ENCODE results near the gene KBTBD6.
A peak's percentile ranks its signal among the peaks of the same experiment; 100 is the strongest.
"Not testable (repeated sequence)": the region's sequence is repeated elsewhere in the genome, so short reads cannot be mapped to it uniquely, and the experiment has no call there.

Gene KBTBD6

DNA sequence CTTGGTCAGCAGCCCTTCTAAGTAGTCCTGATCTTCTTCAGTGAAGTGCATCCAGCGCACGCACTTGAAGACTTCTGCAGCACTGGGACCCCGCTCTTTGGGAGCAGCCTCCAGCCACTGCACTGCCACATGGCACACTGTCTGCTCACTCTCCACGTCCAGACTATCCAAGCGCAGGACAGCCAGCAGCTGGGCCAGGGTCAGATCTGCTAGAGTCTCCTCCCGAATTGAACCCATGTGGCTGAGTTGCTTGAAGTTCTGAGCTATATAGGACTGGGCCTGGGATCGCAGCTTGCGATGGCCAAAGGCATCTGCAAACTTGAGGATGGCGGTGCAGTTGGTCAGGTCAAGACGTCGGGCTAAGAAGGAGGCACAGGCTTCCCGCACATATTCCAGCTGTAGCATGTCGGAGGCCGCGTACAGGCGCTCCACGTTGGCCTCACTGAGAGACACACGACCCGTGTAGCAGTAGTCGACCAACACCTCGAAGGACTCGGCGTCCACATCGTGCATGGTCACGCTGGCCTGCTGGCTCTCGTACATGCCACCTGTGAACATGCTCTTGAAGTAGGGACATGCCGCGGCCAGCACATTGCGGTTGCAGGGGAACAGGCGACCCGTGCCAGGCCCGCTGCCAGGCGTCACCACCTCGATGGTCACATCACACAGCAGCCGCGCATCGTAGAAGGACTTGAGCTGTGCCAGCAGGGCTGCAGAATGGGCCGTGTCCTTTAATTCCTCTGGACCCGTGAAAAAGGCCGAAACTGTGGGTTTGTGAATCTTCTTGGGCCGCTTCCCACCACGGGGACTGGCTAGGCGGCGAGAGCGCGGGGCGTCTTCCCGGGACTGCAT, 716 bp downstream of the KBTBD6 start:
- peak; percentile 1 to 4 for ATAC-seq

- ATAC-seq, result not testable (repeated sequence)
Measured at GRCh38 chr13:41131189-41131588, 1.4 kb downstream of the KBTBD6 start.

GRCh38 chr13:41130356-41130755, 2.2 kb downstream of the KBTBD6 start:
- peak; percentile 7 to 8 for ATAC-seq

DNA sequence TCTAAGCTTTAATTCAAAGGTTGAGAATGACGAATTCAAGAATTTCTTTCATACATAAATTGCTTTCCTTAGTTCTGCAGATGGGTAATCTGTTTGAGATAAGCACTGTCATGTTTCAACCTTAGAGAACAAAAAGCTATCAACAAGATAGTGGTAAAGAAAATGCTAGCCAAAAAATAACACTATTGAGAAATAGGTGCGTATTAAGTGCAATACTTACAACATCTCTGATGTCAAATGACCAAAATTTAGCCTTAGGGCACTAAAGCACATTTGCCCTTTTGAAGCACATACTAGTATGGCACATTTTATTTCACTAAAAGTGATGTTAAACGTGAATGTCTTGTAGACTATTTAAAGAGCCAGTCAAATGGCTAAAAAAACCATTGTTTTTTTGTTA, 4.9 kb downstream of the KBTBD6 start:
- no peak for ATAC-seq

DNA sequence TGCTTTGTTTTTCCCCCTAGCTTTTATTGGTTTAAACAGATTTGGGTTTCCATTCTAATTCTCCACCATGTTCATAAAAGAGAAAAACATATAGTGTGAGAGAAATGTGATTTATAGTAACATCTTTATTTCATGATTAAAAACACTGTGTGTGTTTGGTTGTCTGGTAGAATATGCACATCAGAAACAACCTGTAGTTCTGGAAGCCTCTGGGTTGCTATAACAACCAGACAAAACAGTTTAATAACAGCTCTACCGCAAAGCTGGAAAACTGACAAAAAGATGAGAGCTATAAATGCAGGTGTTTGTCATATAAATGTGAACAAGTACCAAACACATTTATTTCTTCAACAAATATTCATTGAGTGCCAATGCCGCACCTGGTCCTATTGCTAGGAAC, 9.8 kb downstream of the KBTBD6 start:
- ATAC-seq, result no peak

DNA sequence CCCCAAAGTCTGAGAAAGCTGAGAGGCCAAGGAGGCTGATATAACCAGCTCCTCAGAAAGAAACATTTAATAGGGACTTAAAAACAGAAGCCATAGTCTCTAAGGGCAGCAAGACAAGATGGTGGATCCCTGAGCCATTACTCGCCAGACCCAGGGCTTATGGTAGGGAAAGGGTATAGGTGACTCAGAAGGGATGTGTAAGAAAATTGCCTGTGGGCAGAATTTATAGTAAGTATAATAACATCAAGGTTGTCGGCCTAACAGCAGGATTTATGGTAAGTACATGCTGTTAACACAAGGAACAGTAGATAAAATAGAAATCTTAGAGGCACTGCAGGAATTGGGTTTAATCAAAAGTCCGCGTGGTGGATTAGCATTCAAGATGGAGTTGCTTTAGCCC, 14.7 kb downstream of the KBTBD6 start:
- ATAC-seq, result no peak

DNA sequence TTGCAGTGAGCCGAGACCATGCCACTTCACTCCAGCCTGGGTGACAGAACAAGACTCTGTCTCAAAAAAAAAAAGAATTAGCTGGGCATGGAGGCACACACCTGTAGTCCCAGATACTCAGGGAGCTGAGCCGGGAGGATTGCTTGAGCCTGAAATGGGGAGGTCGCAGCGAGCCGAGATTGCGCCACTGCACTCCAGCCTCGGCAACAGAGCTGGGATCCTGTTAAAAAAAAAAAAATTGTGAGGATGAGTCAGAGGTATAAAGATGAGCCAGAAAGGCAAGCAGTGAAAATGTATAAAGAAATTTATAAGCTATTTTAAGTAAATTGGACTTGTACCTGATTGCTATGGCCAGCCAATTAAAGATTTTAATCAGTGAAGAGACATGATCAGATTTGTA, 21.1 kb downstream of the KBTBD6 start:
- no peak for ATAC-seq

DNA sequence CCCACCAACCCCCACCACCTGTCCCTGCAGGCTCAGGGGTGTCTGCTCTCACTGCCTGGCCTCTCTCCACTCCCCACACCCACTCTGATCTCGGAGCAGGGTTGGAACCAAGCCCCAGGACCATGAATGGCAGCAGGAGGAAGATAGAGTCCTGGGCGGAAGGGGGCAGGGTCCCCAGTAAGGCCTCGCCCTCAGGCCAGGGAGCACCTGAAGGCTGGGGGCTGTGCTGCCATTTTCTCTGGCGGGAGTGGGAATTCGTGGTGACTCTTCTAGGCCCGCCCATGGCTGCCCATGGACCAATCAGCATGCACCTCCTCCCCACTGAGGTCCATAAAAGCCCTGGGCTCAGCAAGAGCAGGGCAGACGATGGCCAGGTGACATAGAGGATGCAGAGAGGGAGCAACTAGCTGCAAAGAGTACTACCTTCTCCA, 25.0 kb downstream of the KBTBD6 start:
- ATAC-seq, result no peak

- ATAC-seq, result no peak
Measured at GRCh38 chr13:41107104-41107571, 25.5 kb downstream of the KBTBD6 start.

DNA sequence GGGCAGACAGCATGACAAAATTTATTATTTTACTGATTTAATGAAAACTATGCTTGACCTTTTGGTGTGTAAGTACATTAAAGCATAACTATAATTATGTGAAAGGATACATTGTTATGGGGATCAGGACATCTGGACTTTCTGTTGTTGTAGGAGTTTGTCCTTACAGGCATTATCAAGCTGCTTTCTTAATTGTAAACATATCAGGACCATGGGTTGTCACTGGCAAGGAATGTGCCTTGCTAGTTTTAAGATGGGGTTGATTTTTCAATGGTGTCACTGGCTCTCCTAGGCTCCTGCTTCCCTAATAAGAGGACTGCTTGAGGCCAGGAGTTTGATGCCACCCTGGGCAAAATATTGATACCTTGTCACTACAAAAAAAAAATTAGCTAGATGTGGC, 32.6 kb downstream of the KBTBD6 start:
- no peak for ATAC-seq

DNA sequence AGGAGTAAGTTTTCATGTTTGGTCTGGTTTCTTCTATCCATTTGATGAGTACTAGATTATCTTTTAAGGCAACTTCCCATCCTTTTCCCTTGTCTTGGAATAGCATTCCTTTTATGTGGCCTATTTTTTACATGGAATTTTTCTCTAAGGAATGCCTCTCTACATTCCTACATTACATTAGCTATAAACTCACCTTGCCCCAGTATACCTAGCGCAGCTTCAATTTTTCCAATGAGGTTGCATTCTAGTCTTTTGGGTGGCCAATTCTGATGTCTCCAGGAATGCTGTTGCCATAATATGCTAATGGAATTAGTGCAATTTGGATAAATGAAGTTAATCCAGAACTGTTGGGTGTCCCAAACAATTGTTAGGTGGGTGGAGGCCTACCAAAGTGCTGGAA, 33.8 kb downstream of the KBTBD6 start:
- ATAC-seq, result no peak

DNA sequence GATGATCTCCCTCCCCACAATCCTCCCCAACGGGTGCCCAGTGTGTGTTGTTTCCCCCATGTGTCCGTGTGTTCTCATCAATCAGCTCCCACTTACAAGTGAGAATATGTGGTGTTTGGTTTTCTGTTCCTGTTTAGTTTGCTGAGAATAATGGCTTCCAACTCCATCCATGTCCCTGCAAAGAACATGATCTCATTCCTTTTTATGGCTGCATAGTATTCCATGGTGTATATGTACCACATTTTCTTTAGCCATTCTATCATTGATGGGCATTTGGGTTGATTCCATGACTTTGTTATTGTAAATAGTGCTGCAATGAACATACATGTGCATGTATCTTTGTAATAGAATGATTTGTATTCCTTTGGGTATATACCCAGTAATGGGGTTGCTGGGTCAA, 36.9 kb downstream of the KBTBD6 start:
- not testable (repeated sequence) for ATAC-seq

GRCh38 chr13:41085961-41086585, 46.5 kb downstream of the KBTBD6 start:
- no peak for ATAC-seq

- ATAC-seq, result no peak
Measured at GRCh38 chr13:41079725-41080124, 52.9 kb downstream of the KBTBD6 start.

Data from activated CD4-positive, CD25-positive, alpha-beta regulatory T cell treated with anti-CD3 and anti-CD28 coated beads, Interleukin-2, amount 50 U/mL, for 24 hours (primary cell).